Dedifferentiated amniotic fluid mesenchymal stem cell (primary cell): ENCODE data around the gene ADSS1.

Source experiments
- DNase-seq: peaks from one replicate; pipeline ENCODE4 v3.0.0-alpha.2; 2016; ENCODE audit errors: extremely low spot score

ADSS1 gene

GRCh38 chr14:104782086-104782807, 58.2 kb downstream of the ADSS1 start:
- DNase-seq, result no peak

- no peak for DNase-seq
These were observed 58.7 kb downstream of the ADSS1 start for GRCh38 chr14:104782808-104783139.

- DNase-seq, result no peak
These were observed 59.6 kb downstream of the ADSS1 start for GRCh38 chr14:104783484-104784217.

GRCh38 chr14:104784218-104784568, 60.2 kb downstream of the ADSS1 start:
- no peak for DNase-seq

GRCh38 chr14:104784846-104785707, 61.0 kb downstream of the ADSS1 start:
- DNase-seq, result no peak

GRCh38 chr14:104785708-104786080, 61.7 kb downstream of the ADSS1 start:
- no peak for DNase-seq

- DNase-seq, result no peak
These were observed 62.1 kb downstream of the ADSS1 start for GRCh38 chr14:104786091-104786586.

GRCh38 chr14:104786726-104787675, 63.0 kb downstream of the ADSS1 start:
- DNase-seq, result no peak

GRCh38 chr14:104787736-104788135, 63.7 kb downstream of the ADSS1 start:
- no peak for DNase-seq

- no peak for DNase-seq
These were observed 64.3 kb downstream of the ADSS1 start for GRCh38 chr14:104788161-104788818.

GRCh38 chr14:104788873-104789663, 65.0 kb downstream of the ADSS1 start:
- no peak for DNase-seq

GRCh38 chr14:104789752-104790743, 66.0 kb downstream of the ADSS1 start:
- DNase-seq, result no peak

GRCh38 chr14:104791425-104791824, 67.4 kb downstream of the ADSS1 start:
- DNase-seq, result no peak

- no peak for DNase-seq
These were observed 68.3 kb downstream of the ADSS1 start for GRCh38 chr14:104792101-104792884.

- DNase-seq, result no peak
These were observed 69.1 kb downstream of the ADSS1 start for GRCh38 chr14:104792945-104793702.

- no peak for DNase-seq
These were observed 69.6 kb downstream of the ADSS1 start for GRCh38 chr14:104793703-104793959.

- peak; percentile 44 for DNase-seq
These were observed 70.1 kb downstream of the ADSS1 start for GRCh38 chr14:104794099-104794498.

- no peak for DNase-seq
These were observed 70.6 kb downstream of the ADSS1 start for GRCh38 chr14:104794631-104794992.
